ENCODE results near the gene PAPSS1. TPM values are rescaled to one million over a fixed set of nuclear protein-coding genes. Genes with fewer than 3 reads are reported as not detected.

The PAPSS1 gene
- polyA plus RNA-seq, 1 donor (not counting 4 experiments of a cell fraction or from before 2014, with no cell fraction given): 95.2 TPM

- no peaks in the 10 kb centered on the region for H3K27me3 ChIP-seq (ENCODE audit: control insufficient read depth, extremely low read depth, insufficient read depth, low read length)
- TF ChIP-seq, protein P1, sequence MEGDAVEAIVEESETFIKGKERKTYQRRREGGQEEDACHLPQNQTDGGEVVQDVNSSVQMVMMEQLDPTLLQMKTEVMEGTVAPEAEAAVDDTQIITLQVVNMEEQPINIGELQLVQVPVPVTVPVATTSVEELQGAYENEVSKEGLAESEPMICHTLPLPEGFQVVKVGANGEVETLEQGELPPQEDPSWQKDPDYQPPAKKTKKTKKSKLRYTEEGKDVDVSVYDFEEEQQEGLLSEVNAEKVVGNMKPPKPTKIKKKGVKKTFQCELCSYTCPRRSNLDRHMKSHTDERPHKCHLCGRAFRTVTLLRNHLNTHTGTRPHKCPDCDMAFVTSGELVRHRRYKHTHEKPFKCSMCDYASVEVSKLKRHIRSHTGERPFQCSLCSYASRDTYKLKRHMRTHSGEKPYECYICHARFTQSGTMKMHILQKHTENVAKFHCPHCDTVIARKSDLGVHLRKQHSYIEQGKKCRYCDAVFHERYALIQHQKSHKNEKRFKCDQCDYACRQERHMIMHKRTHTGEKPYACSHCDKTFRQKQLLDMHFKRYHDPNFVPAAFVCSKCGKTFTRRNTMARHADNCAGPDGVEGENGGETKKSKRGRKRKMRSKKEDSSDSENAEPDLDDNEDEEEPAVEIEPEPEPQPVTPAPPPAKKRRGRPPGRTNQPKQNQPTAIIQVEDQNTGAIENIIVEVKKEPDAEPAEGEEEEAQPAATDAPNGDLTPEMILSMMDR (optimal IDR thresholded peaks at IDR 0.05 in 1 of 3, IDR thresholded peaks at IDR 0.05 in 1 of 3, conservative IDR thresholded peaks at IDR 0.05 in 1 of 3; ENCODE audit: extremely low read depth in 1 of 3, insufficient read depth in 2 of 3, low read length in 3 of 3): no peak
- TF ChIP-seq EZH2 (IDR thresholded peaks at IDR 0.05; ENCODE audit: low read length): no peak
- dilution Hi-C loops (cut with MboI; ENCODE audit: extremely low pct_ligation_motif_present, low sequenced_read_pairs): no loop called here
- H3K79me2 ChIP-seq (ENCODE audit: control insufficient read depth, insufficient read depth, low read length): no peaks in the 10 kb centered on the region
- H3K4me2 ChIP-seq (ENCODE audit: control insufficient read depth, extremely low read depth, insufficient read depth, low read depth, low read length): no peak overlapping the region
- no peak overlapping the region for H3K27ac ChIP-seq (ENCODE audit: control insufficient read depth, insufficient read depth, low read length)
- H3K4me1 ChIP-seq (ENCODE audit: control insufficient read depth, extremely low read depth, insufficient read depth, low read length): no peaks in the 10 kb centered on the region
- H3K9me3 ChIP-seq (ENCODE audit: control insufficient read depth, low read depth, low read length): no peaks in the 10 kb centered on the region
- no peak overlapping the region for H2AFZ ChIP-seq (ENCODE audit: control insufficient read depth, low read length)
- FAIRE-seq (no peak), DNase-seq (ENCODE audit: low read depth, low spot score) (no peak)
- H3K36me3 ChIP-seq (ENCODE audit: control insufficient read depth in 2 of 2, extremely low read depth in 1 of 2, insufficient read depth in 2 of 2, low read length in 2 of 2): peaks cover 0 to 4% of the 10 kb centered on the region in 2 experiments
- H3K9me1 ChIP-seq (ENCODE audit: control insufficient read depth, extremely low read depth, insufficient read depth, low read length): no peaks in the 10 kb centered on the region
- no peaks in the 10 kb centered on the region for H4K20me1 ChIP-seq (ENCODE audit: control insufficient read depth, extremely low read depth, insufficient read depth, low read length)
- no peak overlapping the region for H3K4me3 ChIP-seq (ENCODE audit: control insufficient read depth in 2 of 3, extremely low read depth in 1 of 3, insufficient read depth in 2 of 3, low read depth in 1 of 3, low read length in 3 of 3)
- no peak overlapping the region for H3K9ac ChIP-seq (ENCODE audit: control insufficient read depth, extremely low read depth, insufficient read depth, low read length)
These were observed 77.0 kb downstream of the PAPSS1 start for GRCh38 chr4:107643021-107643420.

DNA sequence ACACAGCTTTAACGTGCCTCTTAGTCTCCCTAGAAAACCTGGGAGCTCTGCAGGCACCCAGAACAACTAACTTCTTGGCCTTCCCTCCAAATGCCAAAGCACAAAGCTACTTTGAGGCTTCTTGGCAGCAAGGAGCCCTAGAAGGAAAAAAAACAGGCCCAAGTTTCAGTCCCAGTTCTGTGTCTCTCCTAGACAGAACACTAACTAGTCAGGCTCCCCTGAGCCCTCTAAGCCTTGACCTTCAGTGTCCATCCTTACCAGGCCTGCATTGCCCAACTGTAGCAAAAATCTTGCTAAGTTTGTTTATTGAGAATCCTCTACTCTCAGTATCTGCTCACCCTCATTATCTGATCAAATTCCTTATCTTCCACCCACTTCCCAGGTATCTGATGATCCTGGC is 79.2 kb downstream of the PAPSS1 start:
- DNase-seq (ENCODE audit: low read depth, low spot score): no peak
- Histone ChIP-seq H3K9ac (ENCODE audit: control insufficient read depth, extremely low read depth, insufficient read depth, low read length) (no peak overlapping the region), H2AFZ (ENCODE audit: control insufficient read depth, low read length) (no peak overlapping the region), H3K4me3 (ENCODE audit: control insufficient read depth in 2 of 3, extremely low read depth in 1 of 3, insufficient read depth in 2 of 3, low read depth in 1 of 3, low read length in 3 of 3) (no peak overlapping the region), H3K9me3 (ENCODE audit: control insufficient read depth, low read depth, low read length) (no peaks in the 10 kb centered on the region), H3K27ac (ENCODE audit: control insufficient read depth, insufficient read depth, low read length) (no peak overlapping the region), H3K79me2 (ENCODE audit: control insufficient read depth, insufficient read depth, low read length) (no peaks in the 10 kb centered on the region), H3K4me1 (ENCODE audit: control insufficient read depth, extremely low read depth, insufficient read depth, low read length) (no peaks in the 10 kb centered on the region), H4K20me1 (ENCODE audit: control insufficient read depth, extremely low read depth, insufficient read depth, low read length) (no peaks in the 10 kb centered on the region), H3K9me1 (ENCODE audit: control insufficient read depth, extremely low read depth, insufficient read depth, low read length) (no peaks in the 10 kb centered on the region), H3K4me2 (ENCODE audit: control insufficient read depth, extremely low read depth, insufficient read depth, low read depth, low read length) (no peak overlapping the region), H3K36me3 (ENCODE audit: control insufficient read depth in 2 of 2, extremely low read depth in 1 of 2, insufficient read depth in 2 of 2, low read length in 2 of 2) (peaks cover 0 to 4% of the 10 kb centered on the region in 2 experiments), H3K27me3 (ENCODE audit: control insufficient read depth, extremely low read depth, insufficient read depth, low read length) (no peaks in the 10 kb centered on the region)
- dilution Hi-C loops (cut with MboI; ENCODE audit: extremely low pct_ligation_motif_present, low sequenced_read_pairs): no loop called here
- FAIRE-seq: no peak
- TF ChIP-seq EZH2 (IDR thresholded peaks at IDR 0.05; ENCODE audit: low read length): no peak
- TF ChIP-seq, protein P1 (optimal IDR thresholded peaks at IDR 0.05 in 1 of 3, IDR thresholded peaks at IDR 0.05 in 1 of 3, conservative IDR thresholded peaks at IDR 0.05 in 1 of 3; ENCODE audit: extremely low read depth in 1 of 3, insufficient read depth in 2 of 3, low read length in 3 of 3): no peak

All from keratinocyte (primary cell).